Spleen (tissue), 7 donors: ENCODE data around the gene NHSL1.

Experiments
- CTCF ChIP-seq, 11 experiments: fragments of 200-600 bp in 7 of 11; fragments of 450-650 bp in 4 of 11; sonication (generic) in 4 of 11; IDR thresholded peaks in 8 of 11; conservative IDR thresholded peaks in 3 of 11; 1 replicate in 7 of 11; 2 replicates in 4 of 11; pipeline versions ENCODE4 v1.4.0 to v1.8.0; 2016 to 2021; ENCODE audit warnings: antibody characterized with exemption in 11 of 11, inconsistent platforms in 4 of 11, mild to moderate bottlenecking in 1 of 11
- POLR2A ChIP-seq, 3 donors: fragments of 450-650 bp; IDR thresholded peaks; one replicate each; pipeline ENCODE4 v1.5.1; 2017; ENCODE audit warnings: antibody characterized with exemption in 3 of 3, mild to moderate bottlenecking in 1 of 3
- POLR2AphosphoS5 ChIP-seq, 3 donors: sonication (generic); formaldehyde crosslinking; IDR thresholded peaks; one replicate each; pipeline ENCODE4 v1.5.1; 2017; ENCODE audit warnings: antibody characterized with exemption in 3 of 3
- donor health status: DM: no; HTN: no; CAD: no; lungs with moderate emphysema.
- donor health status: DM: no; HTN: no; CAD: no.
- donor health status: DM: no; HTN: no; CAD: no.

- no peak for TF ChIP-seq CTCF (IDR thresholded peaks at IDR 0.05 in 8 of 11, conservative IDR thresholded peaks at IDR 0.05 in 3 of 11)
- TF ChIP-seq POLR2AphosphoS5 (IDR thresholded peaks at IDR 0.05): no peak
- no peak for TF ChIP-seq POLR2A (IDR thresholded peaks at IDR 0.05)
Measured at GRCh38 chr6:138541823-138542481, 42.7 kb upstream of the NHSL1 start.
